GM12892 (cell line): ENCODE results near the gene GULP1.

Experiments used
- POLR2A ChIP-seq: IDR thresholded peaks from 2 replicates; pipeline ENCODE4 v1.6.1; 2011; ENCODE audit warnings: low read depth, low read length, control low read depth
- POLR2AphosphoS5 ChIP-seq: IDR thresholded peaks from 2 replicates; pipeline ENCODE4 v1.6.1; 2011; ENCODE audit warnings: low read depth, low read length, control low read depth

- TF ChIP-seq POLR2A (no peak), POLR2AphosphoS5 (no peak)
Observed at GRCh38 chr2:188332619-188333018, 40.9 kb downstream of the GULP1 start.
